GM18861 (cell line): ENCODE measurements around the gene ZNF770.
A peak's percentile ranks its signal among the peaks of the same experiment; 100 is the strongest.
"Not testable (repeated sequence)": the region's sequence is repeated elsewhere in the genome, so short reads cannot be mapped to it uniquely, and the experiment has no call there.

ENCODE experiments used
- ATAC-seq: cut with Tn5 transposase; IDR thresholded peaks from one replicate; pipeline ENCODE4 v1.9.1; 2021; ENCODE audit not compliant: unreplicated experiment

ZNF770 gene

GRCh38 chr15:34984889-34985630 lies 3.0 kb downstream of the ZNF770 start:
- ATAC-seq: no peak

- ATAC-seq: no peak
Measured at GRCh38 chr15:34976743-34977142, 11.3 kb downstream of the ZNF770 start.

GRCh38 chr15:34976073-34976472 lies 12.0 kb downstream of the ZNF770 start:
- ATAC-seq: no peak

- no peak for ATAC-seq
Measured at GRCh38 chr15:34973512-34973911, 14.6 kb downstream of the ZNF770 start.

GRCh38 chr15:34970098-34970643 lies 17.9 kb downstream of the ZNF770 start:
- ATAC-seq: not testable (repeated sequence)

GRCh38 chr15:34969340-34970097 lies 18.6 kb downstream of the ZNF770 start, which contains the start of gene AQR:
AQR (minus strand) TSS chr15:34969742; CDS start chr15:34969613, 129 bp downstream.
- ATAC-seq: peak; percentile 98

GRCh38 chr15:34964277-34964676 lies 23.8 kb downstream of the ZNF770 start:
- ATAC-seq: no peak

GRCh38 chr15:34953851-34954250 lies 34.2 kb downstream of the ZNF770 start:
- no peak for ATAC-seq

- no peak for ATAC-seq
Measured at GRCh38 chr15:34952481-34952880, 35.6 kb downstream of the ZNF770 start.

- ATAC-seq: no peak
Measured at GRCh38 chr15:34951993-34952392, 36.1 kb downstream of the ZNF770 start.

- ATAC-seq: no peak
Measured at GRCh38 chr15:34944936-34945335, 43.2 kb downstream of the ZNF770 start.

GRCh38 chr15:34943711-34944110 lies 44.4 kb downstream of the ZNF770 start:
- no peak for ATAC-seq

- ATAC-seq: not testable (repeated sequence)
Measured at GRCh38 chr15:34943264-34943663, 44.8 kb downstream of the ZNF770 start.

- ATAC-seq: no peak
Measured at GRCh38 chr15:34942363-34942762, 45.7 kb downstream of the ZNF770 start.

GRCh38 chr15:34941831-34942230 lies 46.3 kb downstream of the ZNF770 start:
- ATAC-seq: no peak

GRCh38 chr15:34941185-34941698 lies 46.8 kb downstream of the ZNF770 start:
- ATAC-seq: no peak

GRCh38 chr15:34933432-34933975 lies 54.6 kb downstream of the ZNF770 start:
- no peak for ATAC-seq

GRCh38 chr15:34928349-34928748 lies 59.7 kb downstream of the ZNF770 start:
- ATAC-seq: not testable (repeated sequence)
